GM12891 (cell line): Measurements from ENCODE around the gene DYNC1LI1.

Experiments
- PAX5 ChIP-seq: IDR thresholded peaks from 2 replicates; pipeline ENCODE4 v1.6.1; 2011; ENCODE audit warnings: low read length, moderate library complexity, mild to moderate bottlenecking; ENCODE audit not compliant: insufficient read depth, severe bottlenecking
- POLR2A ChIP-seq: IDR thresholded peaks from 2 replicates; pipeline ENCODE4 v1.6.1; 2011; ENCODE audit warnings: low read depth, low read length, control low read depth
- POLR2AphosphoS5 ChIP-seq: IDR thresholded peaks from 2 replicates; pipeline ENCODE4 v1.6.1; 2011; ENCODE audit warnings: low read depth, low read length, control low read depth
- SPI1 ChIP-seq: IDR thresholded peaks from 2 replicates; pipeline ENCODE4 v1.6.1; 2011; ENCODE audit warnings: low read depth, low read length, control low read depth
- TAF1 ChIP-seq: IDR thresholded peaks from 2 replicates; pipeline ENCODE4 v1.6.1; 2011; ENCODE audit warnings: low read depth, low read length, control low read depth

GRCh38 chr3:32499585-32499984 is 71.1 kb downstream of the DYNC1LI1 start:
- no peak for TF ChIP-seq POLR2A
- no peak for TF ChIP-seq PAX5
- no peak for TF ChIP-seq POLR2AphosphoS5
- TF ChIP-seq TAF1, result no peak
- no peak for TF ChIP-seq SPI1
